IMR-90 (cell line): ENCODE measurements around the gene TACC3. TPM values are rescaled to one million over a fixed set of nuclear protein-coding genes. Genes with fewer than 3 reads are reported as not detected.

Source experiments
- ATAC-seq: fragments of 200-7000 bp; cut with Tn5 transposase; 2 replicates; pipeline ENCODE4 v1.9.1; 2020; ENCODE audit warnings: low read depth, mild to moderate bottlenecking, moderate library complexity
- BruUV-seq: library from RNA; stranded (reverse); fragments of 400-500 nt; replicated peaks from 2 replicates; lab custom pipeline; 2021; lab: Mats Ljungman, UMichigan
- CTCF ChIA-PET: fragments of 300-600 bp; formaldehyde crosslinking; extraction: SDS; loops from one replicate; lab custom pipeline; 2021; ENCODE audit warnings: antibody characterized with exemption; lab: Yijun Ruan, JAX
- POLR2A ChIA-PET: fragments of 300-600 bp; sonication (Branson Sonifier 250); formaldehyde crosslinking; loops from one replicate; lab custom pipeline; 2022; ENCODE audit warnings: antibody characterized with exemption; ENCODE audit not compliant: unreplicated experiment; lab: Charles Lee
- DNase-seq: peaks from one replicate; pipeline ENCODE4 v3.0.0; 2013
- H2AFZ ChIP-seq: replicated peaks from 2 replicates; pipeline ENCODE3; 2013; ENCODE audit warnings: low read length, mild to moderate bottlenecking; ENCODE audit not compliant: poor library complexity
- H2AK5ac ChIP-seq: 2 replicates; pipeline ENCODE4 v1.6.1; 2013; ENCODE audit warnings: low read depth, low read length, inconsistent platforms
- H2AK9ac ChIP-seq: replicated peaks from 2 replicates; pipeline ENCODE3; 2013; ENCODE audit warnings: mild to moderate bottlenecking, low read depth, low read length, moderate library complexity; ENCODE audit not compliant: poor library complexity
- H2BK120ac ChIP-seq: 2 replicates; pipeline ENCODE4 v1.6.1; 2013; ENCODE audit warnings: low read depth, low read length, inconsistent platforms
- H2BK15ac ChIP-seq: 3 replicates; pipeline ENCODE4 v1.6.1; 2013; ENCODE audit warnings: low read depth, low read length, inconsistent platforms
- H2BK20ac ChIP-seq: 2 replicates; pipeline ENCODE4 v1.6.1; 2013; ENCODE audit warnings: low read depth, mild to moderate bottlenecking, inconsistent platforms, low read length, moderate library complexity
- H2BK5ac ChIP-seq: 2 replicates; pipeline ENCODE4 v1.6.1; 2013; ENCODE audit warnings: mild to moderate bottlenecking, low read depth, low read length, inconsistent platforms; ENCODE audit not compliant: poor library complexity, severe bottlenecking
- H3K14ac ChIP-seq: replicated peaks from 2 replicates; pipeline ENCODE4 v1.6.1; 2013; ENCODE audit warnings: low read depth, low read length, inconsistent platforms
- H3K18ac ChIP-seq: 2 replicates; pipeline ENCODE4 v1.6.1; 2013; ENCODE audit warnings: low read depth, low read length, control low read depth
- H3K23ac ChIP-seq: 2 replicates; pipeline ENCODE4 v1.6.1; 2013; ENCODE audit warnings: low read depth, low read length, inconsistent platforms
- H3K27ac ChIP-seq: 2 replicates; pipeline ENCODE4 v1.5.1; 2013; ENCODE audit warnings: mild to moderate bottlenecking, control low read depth, low read length; ENCODE audit not compliant: insufficient read depth
- H3K27me3 ChIP-seq: 2 replicates; pipeline ENCODE4 v1.6.1; 2013; ENCODE audit warnings: low read length; ENCODE audit not compliant: control insufficient read depth, insufficient read depth
- H3K36me3 ChIP-seq: 2 replicates; pipeline ENCODE4 v1.6.1; 2013; ENCODE audit warnings: low read length, mixed read lengths; ENCODE audit not compliant: control insufficient read depth, insufficient read depth
- H3K4ac ChIP-seq: 2 replicates; pipeline ENCODE4 v1.6.1; 2013; ENCODE audit warnings: low read depth, low read length, inconsistent platforms
- H3K4me1 ChIP-seq: 2 replicates; pipeline ENCODE4 v1.6.1; 2013; ENCODE audit warnings: low read length, mixed read lengths; ENCODE audit not compliant: control insufficient read depth, insufficient read depth
- H3K4me2 ChIP-seq: 2 replicates; pipeline ENCODE4 v1.6.1; 2013; ENCODE audit warnings: low read depth, mild to moderate bottlenecking, control low read depth, low read length, moderate library complexity
- H3K4me3 ChIP-seq: 2 replicates; pipeline ENCODE4 v1.5.1; 2013; ENCODE audit warnings: low read depth, mild to moderate bottlenecking, control low read depth, low read length, moderate library complexity; ENCODE audit not compliant: insufficient read depth
- H3K56ac ChIP-seq: 2 replicates; pipeline ENCODE4 v1.6.1; 2013; ENCODE audit warnings: low read length, inconsistent platforms; ENCODE audit not compliant: insufficient read depth; ENCODE audit errors: extremely low read depth
- H3K79me1 ChIP-seq, 2 experiments: 2 replicates each; pipeline ENCODE4 v1.6.1; 2013; ENCODE audit warnings: low read length in 2 of 2, inconsistent platforms in 1 of 2, low read depth in 1 of 2
- H3K9ac ChIP-seq: 2 replicates; pipeline ENCODE4 v1.6.1; 2013; ENCODE audit warnings: low read depth, low read length, control low read depth
- H3K9me1 ChIP-seq: 2 replicates; pipeline ENCODE4 v1.6.1; 2013; ENCODE audit warnings: low read length, inconsistent platforms; ENCODE audit not compliant: insufficient read depth
- H3K9me3 ChIP-seq: 2 replicates; pipeline ENCODE4 v1.6.1; 2013; ENCODE audit warnings: low read length; ENCODE audit not compliant: control insufficient read depth, insufficient read depth
- H4K20me1 ChIP-seq: 2 replicates; pipeline ENCODE4 v1.6.1; 2013; ENCODE audit warnings: low read length, inconsistent platforms; ENCODE audit not compliant: insufficient read depth
- H4K5ac ChIP-seq: 2 replicates; pipeline ENCODE4 v1.6.1; 2013; ENCODE audit warnings: mild to moderate bottlenecking, low read depth, low read length, control low read depth
- H4K8ac ChIP-seq, 2 experiments: 2 replicates each; pipeline ENCODE4 v1.6.1; 2013; ENCODE audit warnings: low read depth in 2 of 2, low read length in 2 of 2, control low read depth in 1 of 2, inconsistent platforms in 1 of 2
- H4K91ac ChIP-seq: 2 replicates; pipeline ENCODE4 v1.6.1; 2013; ENCODE audit warnings: low read depth, low read length, inconsistent platforms; ENCODE audit not compliant: insufficient read depth
- CEBPB ChIP-seq: IDR thresholded peaks from 2 replicates; pipeline ENCODE4 v1.6.1; 2012; ENCODE audit warnings: low read depth, low read length, improper control_type of control experiment
- NFE2L2 ChIP-seq: fragments of 150-350 bp; IDR thresholded peaks from 2 replicates; pipeline ENCODE4 v1.6.1; 2016; ENCODE audit warnings: low read depth, mild to moderate bottlenecking, low read length
- SMC3 ChIP-seq: fragments of 150-350 bp; IDR thresholded peaks from 2 replicates; pipeline ENCODE4 v1.6.1; 2016; ENCODE audit warnings: low read depth, mild to moderate bottlenecking, antibody characterized with exemption, low read length, moderate library complexity
- WGBS, 2 experiments: methylation state at CpG; one replicate each; pipeline versions ENCODE4 v1.1.5 to v1.1.7; 2013; ENCODE audit warnings: missing lambda C conversion rate in 2 of 2; ENCODE audit not compliant: insufficient read length in 1 of 2; ENCODE audit errors: extremely low coverage in 2 of 2; 5-methylcytosine and 5-hydroxymethylcytosine counted together
- dilution Hi-C: fragments of 300-500 bp; cut with HindIII; formaldehyde crosslinking; loops from one replicate; pipeline ENCODE4 v1.14.3; 2018; ENCODE audit warnings: low sequenced_read_pairs; ENCODE audit not compliant: unreplicated experiment
- in situ Hi-C: fragments of 300-500 bp; cut with MboI; formaldehyde crosslinking; loops from 3 replicates; pipeline ENCODE4 v1.14.3; 2019; ENCODE audit warnings: low sequenced_read_pairs, inconsistent platforms, mixed read lengths
- intact Hi-C: fragments of 100-400 bp; cut with micrococcal nuclease; formaldehyde crosslinking; loops from 2 replicates; pipeline ENCODE4 v1.10.0; 2022
- polyA plus RNA-seq, 3 experiments: library from polyadenylated mRNA; depleted of rRNA; stranded (reverse); fragments of >200 nt; gene quantifications; 2 replicates each; pipeline ENCODE4 v1.2.3, GENCODE V29; 2012; ENCODE audit warnings: low replicate concordance in 1 of 3
- total RNA-seq: library from RNA; depleted of rRNA; stranded (reverse); fragments of >200 nt; gene quantifications from 2 replicates; pipeline ENCODE4 v1.2.3, GENCODE V29; 2012
- TF ChIP-seq, protein P1 (sequence below): fragments of 150-350 bp; IDR thresholded peaks from 2 replicates; pipeline ENCODE4 v1.6.1; 2016; ENCODE audit warnings: low read depth, mild to moderate bottlenecking, low read length, moderate library complexity, borderline replicate concordance

TACC3 gene
- total and polyA plus RNA-seq, 2 of the 4 experiments (the other 2 are of a cell fraction) = 15.1 to 49.7 TPM

DNA sequence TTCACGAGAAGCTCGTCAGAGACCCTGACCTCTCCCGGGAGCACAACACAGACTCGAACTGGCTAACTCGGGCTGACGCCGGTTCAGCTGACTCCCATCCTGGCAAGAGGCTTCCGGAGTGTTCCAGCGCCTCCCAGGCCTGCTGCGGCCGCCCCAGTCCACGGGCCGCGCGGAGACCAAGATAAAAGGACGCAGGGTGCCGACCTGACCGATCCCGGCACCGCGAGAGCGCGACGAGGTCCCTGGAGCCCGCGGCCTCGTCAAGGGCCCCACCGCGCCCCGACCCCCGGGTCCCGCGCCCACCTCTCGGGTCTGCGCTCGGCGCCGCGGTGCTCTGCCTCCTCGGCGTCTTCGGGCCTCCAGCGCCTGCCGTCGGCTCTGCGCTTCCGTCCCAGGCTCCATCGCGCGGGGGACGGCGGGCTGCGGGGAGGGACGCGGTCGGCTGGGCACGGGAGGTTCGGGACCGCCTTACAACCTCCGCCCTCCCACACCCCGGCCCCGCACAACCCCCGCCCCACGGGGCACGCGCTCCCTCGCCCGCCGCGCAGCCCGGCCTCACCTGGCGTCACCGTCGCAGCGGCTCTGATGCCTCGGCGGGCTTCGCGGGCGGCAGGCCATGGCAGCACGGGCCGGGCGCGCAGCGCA is 9.6 kb upstream of the TACC3 start:
- Histone ChIP-seq H3K9ac (peak overlapping the region; percentile 89), H3K56ac (peak overlapping the region; percentile 78), H3K36me3 (peaks cover 7% of the 10 kb centered on the region), H3K9me3 (no peaks in the 10 kb centered on the region), H3K4me3 (peak overlapping the region; percentile 92), H3K79me1 (peaks cover 17 to 70% of the 10 kb centered on the region in 2 experiments), H4K5ac (0 out of 2 replicates have a peak overlapping the region, but pooled peaks have one; percentile 40), H2BK20ac (no peak overlapping the region), H3K4me2 (peak overlapping the region; percentile 96), H3K4ac (peak overlapping the region; percentile 78), H3K27me3 (no peaks in the 10 kb centered on the region), H4K20me1 (peaks cover 39% of the 10 kb centered on the region), H3K4me1 (peaks cover 11% of the 10 kb centered on the region), H2BK120ac (no peak overlapping the region), H4K8ac (peak overlapping the region in 1 of 2 experiments; percentile 56; a peak in 2 of 4 replicates), H3K23ac (peak overlapping the region; percentile 95), H2AFZ (peak overlapping the region; percentile 90), H3K9me1 (peaks cover 10% of the 10 kb centered on the region; the same call in 1 of the 2 replicates), H4K91ac (peak overlapping the region; percentile 25; the same call in 1 of the 2 replicates), H2BK5ac (peak overlapping the region; percentile 73), H2AK5ac (peak overlapping the region; percentile 97), H2BK15ac (no peak overlapping the region), H3K27ac (peak overlapping the region; percentile 79), H2AK9ac (peak overlapping the region; percentile 82), H3K14ac (peak overlapping the region; percentile 85), H3K18ac (no peak overlapping the region)
- ChIA-PET CTCF (interaction anchor here (0.9 to 1.3 kb wide), 2 partner anchors 15 to 18 kb away, joined by 3 to 7 read pairs; no protein-coding TSS in a partner anchor), POLR2A (interaction anchor here (0.5 to 1.0 kb wide), 3 partner anchors 12 to 782 kb away, joined by 3 to 5 read pairs (median 3); no protein-coding TSS in a partner anchor)
- peak; percentile 55 for DNase-seq
- 0% methylated on average over 48 of the region's 85 CpGs; no CpG with 5 or more reads in 1 of the 2 experiments for WGBS, 2 experiments
- dilution Hi-C loops = no loop called here
- BruUV-seq = no TSS peak
- peak; percentile 48 for ATAC-seq
- in situ Hi-C loops = no loop called here
- TF ChIP-seq CEBPB = no peak
- TF ChIP-seq, protein P1, sequence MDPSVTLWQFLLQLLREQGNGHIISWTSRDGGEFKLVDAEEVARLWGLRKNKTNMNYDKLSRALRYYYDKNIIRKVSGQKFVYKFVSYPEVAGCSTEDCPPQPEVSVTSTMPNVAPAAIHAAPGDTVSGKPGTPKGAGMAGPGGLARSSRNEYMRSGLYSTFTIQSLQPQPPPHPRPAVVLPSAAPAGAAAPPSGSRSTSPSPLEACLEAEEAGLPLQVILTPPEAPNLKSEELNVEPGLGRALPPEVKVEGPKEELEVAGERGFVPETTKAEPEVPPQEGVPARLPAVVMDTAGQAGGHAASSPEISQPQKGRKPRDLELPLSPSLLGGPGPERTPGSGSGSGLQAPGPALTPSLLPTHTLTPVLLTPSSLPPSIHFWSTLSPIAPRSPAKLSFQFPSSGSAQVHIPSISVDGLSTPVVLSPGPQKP = no peak
- no peak for TF ChIP-seq SMC3
- no peak for TF ChIP-seq NFE2L2
- intact Hi-C loops = no loop called here
